ENCODE measurements around the gene BEGAIN. TPM values are rescaled to one million over a fixed set of nuclear protein-coding genes. Genes with fewer than 3 reads are reported as not detected.

BEGAIN gene
- total RNA-seq, 2 experiments from 2014 or later = 1.5 to 2.3 TPM

- Mint-ChIP-seq H3K4me3 (peak overlapping the region; percentile 37), H3K27me3 (peaks cover 26% of the 10 kb centered on the region)
- POLR2A ChIA-PET = no interaction called here
Measured at GRCh38 chr14:100568164-100568997, 18.8 kb downstream of the BEGAIN start.

GRCh38 chr14:100567877-100568163, 19.4 kb downstream of the BEGAIN start:
- Mint-ChIP-seq H3K4me3 (no peak overlapping the region), H3K27me3 (peaks cover 26% of the 10 kb centered on the region), H3K27ac (no peak overlapping the region), H3K9me3 (no peaks in the 10 kb centered on the region), H3K36me3 (no peaks in the 10 kb centered on the region), H3K4me1 (peaks cover 2% of the 10 kb centered on the region)
- DNase-seq (no peak), ATAC-seq (ENCODE audit: low read depth) (peak; percentile 7)
- POLR2A ChIA-PET = interaction anchor here (0.6 kb wide), 1 partner anchor 1192 kb away, joined by 3 read pairs; no protein-coding TSS in a partner anchor

More at GRCh38 chr14:100568164-100568997, 18.8 kb downstream of the BEGAIN start:
- H3K27ac Mint-ChIP-seq = no peak overlapping the region
- H3K9me3 Mint-ChIP-seq = no peaks in the 10 kb centered on the region
- H3K36me3 Mint-ChIP-seq = no peaks in the 10 kb centered on the region
- peaks cover 3% of the 10 kb centered on the region for H3K4me1 Mint-ChIP-seq
- ATAC-seq (ENCODE audit: low read depth) = no peak
- DNase-seq = no peak

- POLR2A ChIA-PET = interaction anchor here (0.6 kb wide), 1 partner anchor 1192 kb away, joined by 3 read pairs; no protein-coding TSS in a partner anchor
- no peaks in the 10 kb centered on the region for H3K36me3 Mint-ChIP-seq
- ATAC-seq (ENCODE audit: low read depth) = peak; percentile 28
- no peak overlapping the region for H3K27ac Mint-ChIP-seq
- peaks cover 23% of the 10 kb centered on the region for H3K27me3 Mint-ChIP-seq
- H3K4me3 Mint-ChIP-seq = peak overlapping the region; percentile 55
- no peak for DNase-seq
- no peaks in the 10 kb centered on the region for H3K4me1 Mint-ChIP-seq
- no peaks in the 10 kb centered on the region for H3K9me3 Mint-ChIP-seq
Measured at GRCh38 chr14:100567009-100567876, 20.0 kb downstream of the BEGAIN start.

- no peak overlapping the region for H3K27ac Mint-ChIP-seq
- POLR2A ChIA-PET = no interaction called here
- no peaks in the 10 kb centered on the region for H3K4me1 Mint-ChIP-seq
- ATAC-seq (ENCODE audit: low read depth) (no peak), DNase-seq (no peak)
- no peaks in the 10 kb centered on the region for H3K9me3 Mint-ChIP-seq
- H3K27me3 Mint-ChIP-seq = peaks cover 23% of the 10 kb centered on the region
- no peaks in the 10 kb centered on the region for H3K36me3 Mint-ChIP-seq
- H3K4me3 Mint-ChIP-seq = peak overlapping the region; percentile 55
Measured at GRCh38 chr14:100566586-100566985, 20.6 kb downstream of the BEGAIN start.

- no peak overlapping the region for H3K4me3 Mint-ChIP-seq
- DNase-seq (no peak), ATAC-seq (ENCODE audit: low read depth) (no peak)
- POLR2A ChIA-PET = no interaction called here
- no peaks in the 10 kb centered on the region for H3K36me3 Mint-ChIP-seq
- H3K4me1 Mint-ChIP-seq = no peaks in the 10 kb centered on the region
- H3K9me3 Mint-ChIP-seq = no peaks in the 10 kb centered on the region
- peaks cover 21% of the 10 kb centered on the region for H3K27me3 Mint-ChIP-seq
- H3K27ac Mint-ChIP-seq = no peak overlapping the region
Measured at GRCh38 chr14:100566119-100566518, 21.1 kb downstream of the BEGAIN start.

GRCh38 chr14:100565650-100566049, 21.6 kb downstream of the BEGAIN start:
- no peaks in the 10 kb centered on the region for H3K9me3 Mint-ChIP-seq
- POLR2A ChIA-PET = no interaction called here
- H3K27me3 Mint-ChIP-seq = peaks cover 20% of the 10 kb centered on the region
- H3K4me1 Mint-ChIP-seq = no peaks in the 10 kb centered on the region
- H3K36me3 Mint-ChIP-seq = no peaks in the 10 kb centered on the region
- DNase-seq (no peak), ATAC-seq (ENCODE audit: low read depth) (no peak)
- H3K4me3 Mint-ChIP-seq = no peak overlapping the region
- no peak overlapping the region for H3K27ac Mint-ChIP-seq

GRCh38 chr14:100564512-100564911, 22.7 kb downstream of the BEGAIN start:
- ATAC-seq (ENCODE audit: low read depth) (no peak), DNase-seq (no peak)
- Mint-ChIP-seq H3K36me3 (no peaks in the 10 kb centered on the region), H3K4me1 (no peaks in the 10 kb centered on the region), H3K27me3 (peaks cover 15% of the 10 kb centered on the region), H3K27ac (no peak overlapping the region), H3K9me3 (no peaks in the 10 kb centered on the region), H3K4me3 (no peak overlapping the region)
- POLR2A ChIA-PET = no interaction called here

GRCh38 chr14:100562751-100563150, 24.5 kb downstream of the BEGAIN start:
- Mint-ChIP-seq H3K36me3 (no peaks in the 10 kb centered on the region), H3K27me3 (peaks cover 11% of the 10 kb centered on the region), H3K4me3 (no peak overlapping the region), H3K4me1 (peaks cover 3% of the 10 kb centered on the region), H3K9me3 (no peaks in the 10 kb centered on the region), H3K27ac (no peak overlapping the region)
- DNase-seq (no peak), ATAC-seq (ENCODE audit: low read depth) (no peak)
- POLR2A ChIA-PET = no interaction called here

- no peak for DNase-seq
- Mint-ChIP-seq H3K4me1 (peaks cover 7% of the 10 kb centered on the region), H3K27me3 (peaks cover 4% of the 10 kb centered on the region), H3K36me3 (no peaks in the 10 kb centered on the region), H3K9me3 (no peaks in the 10 kb centered on the region), H3K27ac (no peak overlapping the region), H3K4me3 (no peak overlapping the region)
- POLR2A ChIA-PET = no interaction called here
- no peak for ATAC-seq (ENCODE audit: low read depth)
Measured at GRCh38 chr14:100561005-100561404, 26.2 kb downstream of the BEGAIN start.

GRCh38 chr14:100560471-100560870, 26.7 kb downstream of the BEGAIN start:
- no peaks in the 10 kb centered on the region for H3K36me3 Mint-ChIP-seq
- POLR2A ChIA-PET = no interaction called here
- peaks cover 7% of the 10 kb centered on the region for H3K4me1 Mint-ChIP-seq
- H3K9me3 Mint-ChIP-seq = no peaks in the 10 kb centered on the region
- H3K27ac Mint-ChIP-seq = no peak overlapping the region
- ATAC-seq (ENCODE audit: low read depth) (no peak), DNase-seq (no peak)
- H3K4me3 Mint-ChIP-seq = no peak overlapping the region
- peaks cover 4% of the 10 kb centered on the region for H3K27me3 Mint-ChIP-seq

GRCh38 chr14:100559455-100559854, 27.8 kb downstream of the BEGAIN start:
- POLR2A ChIA-PET = no interaction called here
- ATAC-seq (ENCODE audit: low read depth) (no peak), DNase-seq (no peak)
- Mint-ChIP-seq H3K9me3 (no peaks in the 10 kb centered on the region), H3K36me3 (no peaks in the 10 kb centered on the region), H3K4me3 (no peak overlapping the region), H3K27ac (no peak overlapping the region), H3K4me1 (peaks cover 7% of the 10 kb centered on the region), H3K27me3 (peaks cover 4% of the 10 kb centered on the region)

GRCh38 chr14:100558966-100559365, 28.3 kb downstream of the BEGAIN start:
- Mint-ChIP-seq H3K4me1 (peaks cover 7% of the 10 kb centered on the region), H3K4me3 (no peak overlapping the region), H3K27me3 (peaks cover under 1% of the 10 kb centered on the region), H3K27ac (no peak overlapping the region), H3K9me3 (no peaks in the 10 kb centered on the region), H3K36me3 (no peaks in the 10 kb centered on the region)
- POLR2A ChIA-PET = no interaction called here
- DNase-seq = no peak
- ATAC-seq (ENCODE audit: low read depth) = no peak

- Mint-ChIP-seq H3K4me1 (peaks cover 8% of the 10 kb centered on the region), H3K4me3 (no peak overlapping the region), H3K27ac (peak overlapping the region; percentile 1), H3K9me3 (no peaks in the 10 kb centered on the region), H3K36me3 (no peaks in the 10 kb centered on the region), H3K27me3 (no peaks in the 10 kb centered on the region)
- DNase-seq = no peak
- ATAC-seq (ENCODE audit: low read depth) = no peak
- POLR2A ChIA-PET = no interaction called here
Measured at GRCh38 chr14:100558226-100558625, 29.0 kb downstream of the BEGAIN start.

- Mint-ChIP-seq H3K27ac (no peak overlapping the region), H3K9me3 (no peaks in the 10 kb centered on the region), H3K27me3 (no peaks in the 10 kb centered on the region), H3K4me3 (no peak overlapping the region), H3K36me3 (no peaks in the 10 kb centered on the region), H3K4me1 (peaks cover 8% of the 10 kb centered on the region)
- DNase-seq (no peak), ATAC-seq (ENCODE audit: low read depth) (no peak)
- POLR2A ChIA-PET = no interaction called here
Measured at GRCh38 chr14:100557658-100558057, 29.6 kb downstream of the BEGAIN start.
